ENCODE results near the gene CA6.
"Not testable (repeated sequence)": the region's sequence is repeated elsewhere in the genome, so short reads cannot be mapped to it uniquely, and the experiment has no call there.

The CA6 gene

GRCh38 chr1:8914466-8914865 lies 31.2 kb upstream of the CA6 start:
- TF ChIP-seq CTCF (IDR thresholded peaks at IDR 0.05) = no peak
- no peak for TF ChIP-seq ZFX (IDR thresholded peaks at IDR 0.05; ENCODE audit: borderline replicate concordance)
- H3K27ac ChIP-seq = no peak overlapping the region

GRCh38 chr1:8915446-8915845 lies 30.2 kb upstream of the CA6 start:
- TF ChIP-seq ZFX (IDR thresholded peaks at IDR 0.05; ENCODE audit: borderline replicate concordance) (no peak), CTCF (IDR thresholded peaks at IDR 0.05) (no peak)
- no peak overlapping the region for H3K27ac ChIP-seq

- H3K27ac ChIP-seq = not testable (repeated sequence)
These were observed 28.1 kb upstream of the CA6 start for GRCh38 chr1:8917536-8917935.

- H3K27ac ChIP-seq = no peak overlapping the region
- TF ChIP-seq ZFX (IDR thresholded peaks at IDR 0.05; ENCODE audit: borderline replicate concordance) (no peak), CTCF (IDR thresholded peaks at IDR 0.05) (no peak)
These were observed 22.7 kb upstream of the CA6 start for GRCh38 chr1:8922962-8923361.

- TF ChIP-seq ZFX (IDR thresholded peaks at IDR 0.05; ENCODE audit: borderline replicate concordance) = no peak
- H3K27ac ChIP-seq = no peak overlapping the region
These were observed 20.3 kb upstream of the CA6 start for GRCh38 chr1:8925406-8925805.

GRCh38 chr1:8925960-8926359 lies 19.7 kb upstream of the CA6 start:
- TF ChIP-seq ZFX (IDR thresholded peaks at IDR 0.05; ENCODE audit: borderline replicate concordance) = no peak
- TF ChIP-seq CTCF (IDR thresholded peaks at IDR 0.05) = no peak
- no peak overlapping the region for H3K27ac ChIP-seq

GRCh38 chr1:8926707-8927694 lies 18.7 kb upstream of the CA6 start:
- no peak overlapping the region for H3K27ac ChIP-seq
- no peak for TF ChIP-seq ZFX (IDR thresholded peaks at IDR 0.05; ENCODE audit: borderline replicate concordance)
- TF ChIP-seq CTCF (IDR thresholded peaks at IDR 0.05) = no peak

- TF ChIP-seq CTCF (IDR thresholded peaks at IDR 0.05) = no peak
- no peak for TF ChIP-seq ZFX (IDR thresholded peaks at IDR 0.05; ENCODE audit: borderline replicate concordance)
- no peak overlapping the region for H3K27ac ChIP-seq
These were observed 15.6 kb upstream of the CA6 start for GRCh38 chr1:8930116-8930515.

- not testable (repeated sequence) for H3K27ac ChIP-seq
These were observed 8.6 kb upstream of the CA6 start for GRCh38 chr1:8937051-8937450.

Measured in 22Rv1 (cell line).